Ramos (cell line): ENCODE data around the gene EQTN.
"Not testable (repeated sequence)": the region's sequence is repeated elsewhere in the genome, so short reads cannot be mapped to it uniquely, and the experiment has no call there.

Source experiments
- in situ Hi-C: fragments of 300-500 bp; cut with MboI; formaldehyde crosslinking; loops from one replicate; pipeline ENCODE4 v1.14.3; 2022; ENCODE audit warnings: low sequenced_read_pairs; ENCODE audit not compliant: unreplicated experiment

Gene EQTN

GRCh38 chr9:27304521-27304920 is 7.6 kb upstream of the EQTN start:
- in situ Hi-C loops: no loop called here

GRCh38 chr9:27303219-27303618 is 6.3 kb upstream of the EQTN start:
- in situ Hi-C loops: no loop called here

DNA sequence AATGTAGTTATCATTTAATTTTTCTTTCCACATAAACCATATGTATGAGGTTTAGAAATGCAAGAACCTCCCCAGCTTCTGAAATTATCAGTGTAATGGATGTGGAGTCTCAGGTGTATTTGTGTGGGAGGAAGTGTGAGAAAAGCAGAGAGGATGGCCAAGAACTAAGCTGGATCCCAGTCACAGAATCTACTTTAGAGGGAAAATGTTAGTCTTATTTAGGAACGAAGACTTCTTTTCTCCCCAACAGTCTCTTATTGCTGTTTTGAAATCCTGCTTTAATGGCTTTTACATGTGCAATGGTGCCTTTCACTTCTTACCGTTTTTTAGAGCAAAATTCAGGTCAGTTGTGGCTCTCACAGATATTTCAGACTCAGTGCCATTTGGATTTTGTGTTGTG is 3.0 kb downstream of the EQTN start:
- in situ Hi-C loops: loop anchor here (25.0 kb wide), 1 partner anchor 257 kb away; no protein-coding TSS in a partner anchor

DNA sequence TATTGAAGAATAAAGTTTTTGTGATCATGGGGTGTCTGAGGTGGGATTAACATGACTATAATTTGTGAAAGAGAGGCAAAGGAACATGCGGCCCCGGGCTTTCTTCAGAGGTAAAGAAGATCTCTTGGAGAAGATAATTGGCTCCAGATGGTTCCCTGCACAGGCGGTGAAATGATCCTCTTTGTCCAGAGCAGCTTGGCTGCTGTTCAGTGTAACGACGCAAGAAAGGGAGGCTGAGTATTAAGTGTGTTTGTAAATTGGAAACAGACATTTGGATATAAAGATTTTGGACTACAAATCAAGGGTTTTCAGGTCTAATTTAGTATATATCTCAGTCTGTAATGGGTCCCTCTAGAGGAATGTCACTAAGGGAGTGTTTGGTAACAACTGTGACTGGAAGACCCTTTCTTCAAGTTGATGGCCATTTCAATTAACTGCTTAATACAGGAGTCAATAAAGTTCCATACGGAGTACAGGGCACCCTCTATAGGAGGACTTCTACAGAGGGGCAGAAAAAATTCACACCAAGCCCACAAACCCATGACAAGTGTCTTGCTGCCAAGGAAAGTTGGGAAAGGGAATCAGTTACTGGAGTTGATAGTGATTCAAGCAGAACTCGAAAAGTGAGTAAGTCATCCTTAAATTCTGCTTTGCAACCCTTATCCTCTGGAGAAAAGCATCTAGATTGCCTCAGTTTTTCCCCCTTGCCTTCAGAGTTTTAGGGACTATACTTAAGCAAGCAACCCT is 4.1 kb downstream of the EQTN start:
- in situ Hi-C loops: loop anchor here (25.0 kb wide), 1 partner anchor 256 kb away; no protein-coding TSS in a partner anchor

DNA sequence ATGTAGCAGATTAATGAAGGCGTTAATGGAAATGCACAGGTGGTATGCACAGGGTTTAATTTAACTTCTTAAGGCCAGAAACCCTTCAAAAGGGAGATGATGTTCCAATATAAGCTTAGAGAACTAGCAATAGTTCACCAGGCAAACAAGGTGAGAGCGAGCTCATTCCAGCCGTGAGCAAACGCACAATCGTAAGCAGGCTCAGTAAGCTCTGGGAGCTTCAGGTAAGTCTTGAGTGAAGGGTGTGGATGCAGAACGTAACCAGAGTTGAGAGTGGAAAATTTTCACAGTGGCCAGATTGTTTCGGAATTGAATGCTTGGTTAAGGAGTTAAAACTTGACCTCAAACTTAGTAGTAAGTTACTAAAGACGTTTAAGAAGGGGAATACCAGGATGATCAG is 5.7 kb downstream of the EQTN start:
- in situ Hi-C loops: loop anchor here (25.0 kb wide), 1 partner anchor 254 kb away; no protein-coding TSS in a partner anchor

DNA sequence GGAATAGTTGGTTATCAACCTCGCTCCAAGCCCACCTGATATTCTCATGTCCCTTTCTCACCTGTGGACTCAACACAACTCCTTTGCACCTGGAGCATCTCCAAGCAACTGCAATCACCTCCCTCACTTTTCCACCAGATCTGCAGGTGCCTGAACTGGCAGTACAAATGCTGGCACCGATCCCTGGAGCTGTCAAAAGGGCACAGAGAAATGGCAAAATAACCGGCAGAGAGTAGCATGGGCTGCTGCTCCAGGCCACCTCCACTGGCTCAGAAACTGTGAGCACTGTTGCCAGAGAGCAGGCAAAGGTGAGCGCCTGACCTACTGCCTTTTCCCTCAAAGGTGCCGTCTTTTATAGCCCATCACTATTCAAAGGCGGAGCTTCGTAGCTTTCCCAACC is 14.7 kb downstream of the EQTN start:
- in situ Hi-C loops: loop anchor here (25.0 kb wide), 1 partner anchor 245 kb away; no protein-coding TSS in a partner anchor

DNA sequence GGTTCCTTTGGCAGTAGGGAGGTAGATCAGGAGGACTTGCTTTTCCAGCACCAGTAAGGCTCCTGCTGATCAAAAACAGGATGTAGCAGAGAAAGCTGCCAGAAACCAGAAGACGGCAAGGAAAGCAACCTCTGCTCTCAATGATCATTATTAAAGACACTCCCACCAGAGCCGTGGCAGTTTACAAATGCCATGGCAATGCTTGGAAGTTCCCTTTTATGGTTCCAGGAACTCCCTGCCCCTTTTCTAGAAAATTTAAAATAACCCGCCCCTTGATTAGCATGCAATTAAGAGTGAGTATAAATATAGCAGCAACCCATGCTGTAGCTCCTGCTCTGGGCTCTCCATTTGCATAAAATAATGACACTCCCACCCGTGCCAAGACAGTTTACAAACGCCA is 16.1 kb downstream of the EQTN start:
- in situ Hi-C loops: loop anchor here (25.0 kb wide), 1 partner anchor 244 kb away; no protein-coding TSS in a partner anchor

DNA sequence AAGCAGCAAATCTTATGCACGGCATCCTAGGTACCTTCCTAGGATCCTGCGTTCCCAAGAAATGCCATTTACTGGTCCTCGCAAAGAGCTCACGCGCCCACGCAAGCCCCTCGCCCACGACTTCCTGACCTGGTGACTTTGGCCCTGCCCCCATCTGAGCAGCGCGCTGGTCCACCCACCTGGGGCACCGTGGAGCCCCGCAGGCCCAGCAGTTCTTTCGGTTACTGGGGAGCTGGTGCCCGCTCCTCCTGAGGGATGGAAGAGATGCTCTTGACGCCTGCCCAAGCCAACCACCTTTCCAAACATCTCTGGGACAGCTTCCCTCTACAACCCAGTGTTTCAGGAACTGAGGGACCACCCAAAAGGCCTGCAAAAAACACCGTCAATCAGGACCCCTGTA is 16.7 kb downstream of the EQTN start:
- in situ Hi-C loops: loop anchor here (25.0 kb wide), 1 partner anchor 243 kb away; no protein-coding TSS in a partner anchor

- in situ Hi-C loops: loop anchor here (10.0 to 25.0 kb wide), 2 partner anchors 242 to 545 kb away; no protein-coding TSS in a partner anchor
Observed at GRCh38 chr9:27279611-27280010, 17.3 kb downstream of the EQTN start.

GRCh38 chr9:27278374-27278773 is 18.6 kb downstream of the EQTN start:
- in situ Hi-C loops: loop anchor here (10.0 to 25.0 kb wide), 2 partner anchors 241 to 544 kb away; no protein-coding TSS in a partner anchor

DNA sequence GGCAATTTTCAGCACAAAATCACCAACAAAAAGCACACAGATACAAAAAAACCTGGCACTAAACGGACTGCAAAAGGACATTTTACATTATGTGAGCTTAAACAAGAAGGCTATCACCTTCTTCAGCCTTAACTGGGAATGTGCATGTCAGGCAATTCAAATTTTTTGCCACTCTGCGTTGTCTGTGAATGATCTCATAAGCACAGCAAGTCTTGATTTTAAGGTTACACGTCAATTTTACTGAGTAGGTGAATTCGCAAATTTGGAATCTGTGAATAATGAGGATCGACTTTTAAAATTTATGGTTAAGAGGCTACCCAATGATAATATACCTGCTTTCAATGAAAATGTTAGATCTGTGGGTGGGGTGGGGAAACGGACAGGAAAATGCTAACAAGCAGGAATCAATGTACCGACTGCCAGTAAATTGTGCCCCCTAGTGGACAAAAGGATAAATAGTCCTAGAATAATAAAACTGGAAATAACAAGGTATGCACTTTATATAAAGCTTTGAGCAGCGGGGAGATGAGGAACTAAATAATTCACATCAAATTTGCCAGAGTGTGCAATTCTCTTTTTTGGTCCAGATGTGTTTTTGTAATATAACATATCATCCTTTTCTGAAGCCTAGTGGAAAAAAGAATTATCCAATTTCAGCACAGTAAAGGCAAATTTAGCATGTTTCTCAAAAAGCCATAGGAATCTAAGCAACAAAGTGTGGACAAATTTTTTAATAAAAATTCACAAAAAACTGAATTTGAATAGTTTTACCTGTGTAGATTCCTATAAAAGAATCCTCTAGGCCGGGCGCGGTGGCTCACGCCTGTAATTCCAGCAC is 20.5 kb downstream of the EQTN start:
- in situ Hi-C loops: loop anchor here (10.0 to 25.0 kb wide), 2 partner anchors 239 to 542 kb away; no protein-coding TSS in a partner anchor

- in situ Hi-C loops: loop anchor here (10.0 kb wide), 1 partner anchor 538 kb away; no protein-coding TSS in a partner anchor
Observed at GRCh38 chr9:27273186-27273585, 23.8 kb downstream of the EQTN start.

DNA sequence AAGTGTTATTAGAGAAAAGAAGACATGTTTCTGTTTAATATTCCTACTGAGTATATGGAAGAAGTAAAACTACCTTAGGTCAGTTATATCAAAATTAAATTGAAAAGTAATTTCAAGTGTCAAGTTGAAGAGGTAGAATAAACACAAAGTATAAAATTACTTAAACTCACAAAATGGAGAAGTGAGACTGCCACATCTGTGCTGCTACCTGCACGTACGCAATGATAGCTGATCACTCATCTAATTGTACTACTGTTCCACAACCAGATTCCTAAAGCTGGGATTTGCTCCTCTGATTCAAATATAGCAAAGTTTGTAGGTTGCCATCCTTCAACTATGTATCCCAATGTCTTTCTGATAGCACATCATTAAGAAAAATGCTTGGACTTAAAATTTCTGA is 24.8 kb downstream of the EQTN start:
- in situ Hi-C loops: loop anchor here (10.0 kb wide), 1 partner anchor 537 kb away; no protein-coding TSS in a partner anchor

GRCh38 chr9:27261517-27262211 is 35.3 kb downstream of the EQTN start:
- in situ Hi-C loops: no loop called here

GRCh38 chr9:27260789-27261516 is 36.0 kb downstream of the EQTN start:
- in situ Hi-C loops: no loop called here

DNA sequence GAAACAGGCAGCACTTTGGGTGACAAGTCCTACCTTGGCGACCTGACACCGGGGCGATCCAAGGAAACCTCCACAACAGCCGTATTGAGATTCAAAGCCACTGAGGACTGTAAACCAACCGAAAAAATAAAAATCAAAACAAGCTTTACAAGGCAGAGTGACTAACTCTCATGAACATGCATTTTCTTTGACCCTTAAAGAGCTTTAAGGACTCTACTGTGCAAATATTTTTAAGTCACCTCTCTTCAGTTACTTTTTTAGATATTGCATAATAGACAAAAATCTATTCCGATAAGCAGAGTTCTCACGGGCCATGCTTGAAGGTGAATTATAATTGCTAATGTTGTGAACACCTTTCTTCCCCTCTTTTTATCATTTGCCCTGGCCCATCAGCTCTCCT is 38.3 kb downstream of the EQTN start:
- in situ Hi-C loops: no loop called here

DNA sequence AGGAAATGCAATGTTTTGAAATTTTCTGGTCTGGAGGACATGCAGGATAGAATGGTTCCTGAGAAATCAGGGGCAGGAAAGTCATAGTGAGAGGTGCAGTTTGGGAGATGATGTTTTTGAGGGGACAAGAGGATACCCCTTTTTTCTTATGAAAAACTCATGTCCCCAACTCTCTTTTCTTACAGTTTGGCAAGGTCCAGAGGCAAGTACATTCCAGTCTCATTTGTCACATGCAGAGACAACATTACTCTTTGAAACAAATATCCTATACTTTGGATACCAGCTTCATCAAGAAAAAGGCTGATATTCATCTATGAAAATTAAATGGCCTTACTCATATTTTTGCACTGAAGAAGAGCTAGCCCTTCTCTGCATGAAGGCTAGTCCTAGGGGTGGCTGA is 48.2 kb downstream of the EQTN start:
- in situ Hi-C loops: no loop called here

DNA sequence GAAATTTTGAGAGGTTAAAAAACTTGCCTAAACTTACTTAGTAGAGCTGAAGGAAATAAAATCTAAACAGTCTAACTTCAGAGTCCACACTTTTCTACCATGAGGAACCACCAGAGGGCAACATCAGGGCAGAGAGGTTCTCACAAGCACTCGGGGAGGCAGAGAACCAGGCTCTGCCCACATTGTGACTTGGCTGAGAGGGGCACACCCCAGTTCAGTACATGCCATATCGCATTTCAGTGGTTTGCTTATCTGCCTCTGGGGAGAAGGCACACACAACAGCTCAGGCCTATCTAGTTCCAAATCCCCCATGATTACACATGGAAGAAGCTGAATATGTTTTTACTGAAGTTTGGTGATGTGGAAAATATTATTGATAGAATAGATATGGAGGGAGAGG is 49.2 kb downstream of the EQTN start:
- in situ Hi-C loops: no loop called here

DNA sequence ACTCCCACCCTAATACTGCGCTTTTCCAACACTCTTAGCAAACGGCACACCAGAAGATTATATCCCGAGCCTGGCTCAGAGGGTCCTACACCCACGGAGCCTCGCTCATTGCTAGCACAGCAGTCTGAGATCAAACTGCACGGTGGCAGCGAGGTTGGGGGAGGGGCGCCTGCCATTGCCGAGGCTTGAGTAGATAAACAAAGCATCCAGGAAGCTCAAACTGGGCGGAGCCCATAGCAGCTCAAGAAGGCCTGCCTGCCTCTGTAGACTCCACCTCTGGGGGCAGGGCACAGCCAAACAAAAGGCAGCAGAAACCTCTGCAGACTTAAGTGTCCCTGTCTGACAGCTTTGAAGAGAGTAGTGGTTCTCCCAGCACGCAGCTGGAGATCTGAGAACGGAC is 57.3 kb downstream of the EQTN start:
- in situ Hi-C loops: not testable (repeated sequence)
